CD4-positive, alpha-beta memory T cell (primary cell): ENCODE measurements around the gene LRTM2. TPM values are rescaled to one million over a fixed set of nuclear protein-coding genes. Genes with fewer than 3 reads are reported as not detected.

Experiments used
- CTCF ChIA-PET: fragments of 350-600 bp; sonication (Branson Sonifier 250); formaldehyde crosslinking; loops from one replicate; lab custom pipeline; 2021; ENCODE audit warnings: inconsistent platforms; ENCODE audit not compliant: partially characterized antibody; lab: Charles Lee
- POLR2A ChIA-PET: fragments of 350-600 bp; sonication (Branson Sonifier 250); formaldehyde crosslinking; loops from one replicate; lab custom pipeline; 2021; ENCODE audit not compliant: partially characterized antibody; lab: Charles Lee
- DNase-seq, 5 donors: peaks; one replicate each; pipeline versions ENCODE4 v3.0.0 to v3.0.0-alpha.2; 2020 to 2022; ENCODE audit warnings: mixed read lengths in 1 of 5
- H3K27ac ChIP-seq: one replicate; pipeline ENCODE4 v1.7.0; 2013; ENCODE audit warnings: low read depth, low read length
- H3K27me3 ChIP-seq: 2 replicates; pipeline ENCODE4 v1.7.0; 2013; ENCODE audit warnings: mild to moderate bottlenecking, low read length, moderate library complexity; ENCODE audit not compliant: insufficient read depth
- H3K36me3 ChIP-seq: 2 replicates; pipeline ENCODE4 v1.7.0; 2013; ENCODE audit warnings: mild to moderate bottlenecking, low read length, moderate library complexity; ENCODE audit not compliant: insufficient read depth
- H3K4me1 ChIP-seq: 2 replicates; pipeline ENCODE4 v1.7.0; 2013; ENCODE audit warnings: mild to moderate bottlenecking, low read length, moderate library complexity; ENCODE audit not compliant: insufficient read depth
- H3K4me3 ChIP-seq, 2 donors: one replicate each; pipeline ENCODE4 v1.7.0; 2013; ENCODE audit warnings: low read length in 2 of 2, mild to moderate bottlenecking in 1 of 2
- H3K9me3 ChIP-seq, 2 donors: one replicate each; pipeline ENCODE4 v1.7.0; 2013; ENCODE audit warnings: low read length in 2 of 2, control low read depth in 1 of 2; ENCODE audit not compliant: control insufficient read depth in 1 of 2
- H3K27ac Mint-ChIP-seq, 7 donors: one replicate each; pipeline ENCODE4 v1.8.0; 2020 to 2021; ENCODE audit warnings: mixed read lengths in 7 of 7, mild to moderate bottlenecking in 6 of 7, inconsistent platforms in 3 of 7, moderate library complexity in 3 of 7
- H3K27me3 Mint-ChIP-seq, 2 donors: one replicate each; pipeline ENCODE4 v1.8.0; 2020 to 2021; ENCODE audit warnings: mixed read lengths in 2 of 2
- H3K36me3 Mint-ChIP-seq, 2 donors: one replicate each; pipeline ENCODE4 v1.8.0; 2020 to 2021; ENCODE audit warnings: mixed read lengths in 2 of 2, inconsistent platforms in 1 of 2, mild to moderate bottlenecking in 1 of 2
- H3K4me1 Mint-ChIP-seq, 4 donors: one replicate each; pipeline ENCODE4 v1.8.0; 2020 to 2021; ENCODE audit warnings: mixed read lengths in 4 of 4, mild to moderate bottlenecking in 1 of 4
- H3K4me3 Mint-ChIP-seq, 8 donors: one replicate each; pipeline ENCODE4 v1.8.0; 2020 to 2021; ENCODE audit warnings: mixed read lengths in 8 of 8, mild to moderate bottlenecking in 7 of 8, moderate library complexity in 6 of 8, inconsistent platforms in 3 of 8
- H3K9me3 Mint-ChIP-seq, 8 donors: one replicate each; pipeline ENCODE4 v1.8.0; 2020 to 2021; ENCODE audit warnings: mixed read lengths in 8 of 8, mild to moderate bottlenecking in 5 of 8, inconsistent platforms in 3 of 8, moderate library complexity in 1 of 8
- intact Hi-C: fragments of 100-400 bp; cut with micrococcal nuclease; formaldehyde crosslinking; loops from one replicate; pipeline ENCODE4 v1.15.1; 2023
- polyA plus RNA-seq, 2 donors: library from polyadenylated mRNA; unstranded; fragments of 300-500 nt; fragmentation: Illumina TruSeq; gene quantifications; one replicate each; pipeline ENCODE4 v1.2.3, GENCODE V29; 2021
- total RNA-seq, 2 experiments: library from RNA; stranded (reverse); gene quantifications; one replicate each; pipeline ENCODE4 v1.2.3, GENCODE V29; 2021

The LRTM2 gene
- total and polyA plus RNA-seq, 4 experiments from 2014 or later = not detected

- no peaks in the 10 kb centered on the region for H3K36me3 ChIP-seq
- Mint-ChIP-seq H3K27me3 (peaks cover 2 to 10% of the 10 kb centered on the region in 2 donors), H3K36me3 (no peaks in the 10 kb centered on the region), H3K4me1 (no peaks in the 10 kb centered on the region), H3K9me3 (no peaks in the 10 kb centered on the region), H3K4me3 (no peak overlapping the region), H3K27ac (no peak overlapping the region)
- no peak overlapping the region for H3K4me3 ChIP-seq
- H3K9me3 ChIP-seq = no peaks in the 10 kb centered on the region
- CTCF ChIA-PET = no interaction called here
- H3K4me1 ChIP-seq = no peaks in the 10 kb centered on the region
- no peak for DNase-seq
- no peaks in the 10 kb centered on the region for H3K27me3 ChIP-seq
- no peak overlapping the region for H3K27ac ChIP-seq
- POLR2A ChIA-PET = no interaction called here
- intact Hi-C loops = no loop called here
Measured at GRCh38 chr12:1838205-1838993, 18.0 kb downstream of the LRTM2 start.

GRCh38 chr12:1838994-1839365, 18.6 kb downstream of the LRTM2 start:
- no peak overlapping the region for H3K27ac Mint-ChIP-seq
- H3K9me3 ChIP-seq = no peaks in the 10 kb centered on the region
- DNase-seq = no peak
- no peak overlapping the region for H3K4me3 Mint-ChIP-seq
- H3K27me3 Mint-ChIP-seq = peaks cover 2 to 7% of the 10 kb centered on the region in 2 donors
- H3K9me3 Mint-ChIP-seq = no peaks in the 10 kb centered on the region
- CTCF ChIA-PET = no interaction called here
- intact Hi-C loops = no loop called here
- no peak overlapping the region for H3K27ac ChIP-seq
- H3K27me3 ChIP-seq = no peaks in the 10 kb centered on the region
- no peaks in the 10 kb centered on the region for H3K36me3 ChIP-seq
- H3K4me1 ChIP-seq = no peaks in the 10 kb centered on the region
- no peaks in the 10 kb centered on the region for H3K36me3 Mint-ChIP-seq
- no peak overlapping the region for H3K4me3 ChIP-seq
- no peaks in the 10 kb centered on the region for H3K4me1 Mint-ChIP-seq
- POLR2A ChIA-PET = no interaction called here

DNA sequence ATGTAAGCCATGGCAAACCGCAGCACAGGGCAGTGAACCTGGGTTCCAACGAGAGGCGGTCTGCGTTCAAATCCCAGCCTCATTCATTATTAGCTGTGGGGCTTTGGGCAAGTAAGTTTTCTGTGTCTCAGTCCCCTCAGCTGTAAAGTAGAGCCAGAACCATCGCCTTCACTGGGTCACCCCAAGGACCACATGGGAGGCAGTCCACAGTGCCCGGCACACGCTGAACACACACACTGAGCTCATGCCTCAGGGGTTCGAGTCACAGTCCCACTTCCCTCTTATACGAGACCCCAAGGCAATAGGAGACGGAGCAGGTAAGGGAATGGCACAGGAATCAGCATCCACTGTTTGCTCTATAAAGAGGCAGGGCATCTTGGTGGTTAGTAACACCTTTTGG, 19.1 kb downstream of the LRTM2 start:
- ChIA-PET CTCF (no interaction called here), POLR2A (no interaction called here)
- no peaks in the 10 kb centered on the region for H3K36me3 Mint-ChIP-seq
- no peak overlapping the region for H3K4me3 ChIP-seq
- no peak overlapping the region for H3K27ac Mint-ChIP-seq
- no peaks in the 10 kb centered on the region for H3K27me3 ChIP-seq
- H3K9me3 Mint-ChIP-seq = no peaks in the 10 kb centered on the region
- H3K27ac ChIP-seq = no peak overlapping the region
- peaks cover 0 to 6% of the 10 kb centered on the region in 2 donors for H3K27me3 Mint-ChIP-seq
- no peaks in the 10 kb centered on the region for H3K36me3 ChIP-seq
- H3K4me3 Mint-ChIP-seq = no peak overlapping the region
- intact Hi-C loops = no loop called here
- DNase-seq = no peak
- H3K4me1 ChIP-seq = no peaks in the 10 kb centered on the region
- H3K4me1 Mint-ChIP-seq = no peaks in the 10 kb centered on the region
- no peaks in the 10 kb centered on the region for H3K9me3 ChIP-seq

DNA sequence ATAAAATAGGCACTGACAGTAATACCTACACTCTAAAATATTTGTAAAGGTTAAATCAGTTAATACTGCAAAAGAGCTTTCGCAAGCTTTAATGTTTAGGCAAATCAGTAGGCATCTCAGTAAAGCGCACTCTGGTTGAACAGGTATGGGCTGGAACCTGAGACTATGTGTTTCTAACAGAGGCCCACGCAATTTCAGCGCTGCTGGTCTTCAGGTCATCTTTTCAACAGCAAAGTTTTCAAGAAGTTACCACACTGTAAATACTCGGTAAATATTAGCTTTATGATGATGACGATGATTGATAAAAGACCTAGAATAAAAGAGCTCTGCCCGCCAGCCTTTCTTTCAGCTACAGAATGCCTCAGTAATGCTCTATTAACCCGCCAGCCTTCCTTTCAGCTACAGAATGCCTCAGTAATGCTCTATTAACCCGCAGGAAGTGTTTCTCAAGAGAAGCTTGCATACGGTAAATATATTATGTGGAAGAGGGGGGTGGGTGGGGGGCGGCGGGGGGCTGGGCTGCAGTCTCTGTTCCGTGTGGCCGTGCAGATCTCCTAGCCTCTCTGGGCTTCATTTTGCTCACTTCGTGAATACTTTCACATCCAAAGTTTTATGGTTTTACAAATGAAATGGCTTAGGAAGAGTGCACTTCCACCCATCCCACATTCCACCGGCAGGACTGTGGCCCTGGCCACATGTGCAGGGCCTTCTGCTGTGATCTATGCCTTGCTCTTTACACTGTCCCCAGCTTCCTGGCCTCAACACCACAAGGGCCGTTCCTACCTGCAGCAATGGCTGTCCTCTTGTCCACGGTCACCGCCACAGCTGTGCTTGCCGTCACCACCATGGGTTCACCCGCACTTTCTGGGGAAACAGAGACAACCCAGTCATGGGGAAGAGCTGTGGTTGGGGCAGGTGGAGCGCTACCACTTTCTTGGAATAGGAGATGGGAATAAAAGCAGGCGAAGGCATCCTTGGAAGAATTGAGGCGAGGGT, 19.9 kb downstream of the LRTM2 start:
- no peak overlapping the region for H3K27ac Mint-ChIP-seq
- no peak overlapping the region for H3K4me3 ChIP-seq
- H3K27me3 Mint-ChIP-seq = peaks cover 0 to 6% of the 10 kb centered on the region in 2 donors
- no peaks in the 10 kb centered on the region for H3K9me3 ChIP-seq
- H3K9me3 Mint-ChIP-seq = no peaks in the 10 kb centered on the region
- H3K36me3 Mint-ChIP-seq = no peaks in the 10 kb centered on the region
- no peaks in the 10 kb centered on the region for H3K4me1 Mint-ChIP-seq
- H3K27me3 ChIP-seq = no peaks in the 10 kb centered on the region
- intact Hi-C loops = no loop called here
- H3K36me3 ChIP-seq = no peaks in the 10 kb centered on the region
- no peak overlapping the region for H3K4me3 Mint-ChIP-seq
- ChIA-PET POLR2A (no interaction called here), CTCF (no interaction called here)
- no peak for DNase-seq
- H3K4me1 ChIP-seq = no peaks in the 10 kb centered on the region
- H3K27ac ChIP-seq = no peak overlapping the region

GRCh38 chr12:1840981-1841425, 20.6 kb downstream of the LRTM2 start:
- Histone ChIP-seq H3K9me3 (no peaks in the 10 kb centered on the region), H3K27ac (no peak overlapping the region), H3K36me3 (no peaks in the 10 kb centered on the region), H3K4me1 (no peaks in the 10 kb centered on the region), H3K27me3 (no peaks in the 10 kb centered on the region), H3K4me3 (no peak overlapping the region)
- ChIA-PET CTCF (no interaction called here), POLR2A (no interaction called here)
- no peak for DNase-seq
- Mint-ChIP-seq H3K27ac (no peak overlapping the region), H3K4me1 (no peaks in the 10 kb centered on the region), H3K27me3 (peaks cover 2 to 6% of the 10 kb centered on the region in 2 donors), H3K36me3 (no peaks in the 10 kb centered on the region), H3K4me3 (no peak overlapping the region), H3K9me3 (no peaks in the 10 kb centered on the region)
- intact Hi-C loops = no loop called here

- DNase-seq = no peak
- H3K36me3 ChIP-seq = no peaks in the 10 kb centered on the region
- intact Hi-C loops = no loop called here
- no peaks in the 10 kb centered on the region for H3K9me3 Mint-ChIP-seq
- no peak overlapping the region for H3K27ac ChIP-seq
- H3K9me3 ChIP-seq = no peaks in the 10 kb centered on the region
- H3K4me1 ChIP-seq = no peaks in the 10 kb centered on the region
- H3K27me3 ChIP-seq = no peaks in the 10 kb centered on the region
- H3K36me3 Mint-ChIP-seq = no peaks in the 10 kb centered on the region
- H3K27ac Mint-ChIP-seq = no peak overlapping the region
- CTCF ChIA-PET = no interaction called here
- peaks cover 2 to 6% of the 10 kb centered on the region in 2 donors for H3K27me3 Mint-ChIP-seq
- H3K4me3 ChIP-seq = no peak overlapping the region
- POLR2A ChIA-PET = no interaction called here
- no peaks in the 10 kb centered on the region for H3K4me1 Mint-ChIP-seq
- no peak overlapping the region for H3K4me3 Mint-ChIP-seq
Measured at GRCh38 chr12:1841586-1842182, 21.3 kb downstream of the LRTM2 start.
